ENCODE results near the gene SLC9A3. TPM values are rescaled to one million over a fixed set of nuclear protein-coding genes. Genes with fewer than 3 reads are reported as not detected.

SLC9A3 gene
- total RNA-seq, 1 donor from 2014 or later: 6.4 TPM

DNA sequence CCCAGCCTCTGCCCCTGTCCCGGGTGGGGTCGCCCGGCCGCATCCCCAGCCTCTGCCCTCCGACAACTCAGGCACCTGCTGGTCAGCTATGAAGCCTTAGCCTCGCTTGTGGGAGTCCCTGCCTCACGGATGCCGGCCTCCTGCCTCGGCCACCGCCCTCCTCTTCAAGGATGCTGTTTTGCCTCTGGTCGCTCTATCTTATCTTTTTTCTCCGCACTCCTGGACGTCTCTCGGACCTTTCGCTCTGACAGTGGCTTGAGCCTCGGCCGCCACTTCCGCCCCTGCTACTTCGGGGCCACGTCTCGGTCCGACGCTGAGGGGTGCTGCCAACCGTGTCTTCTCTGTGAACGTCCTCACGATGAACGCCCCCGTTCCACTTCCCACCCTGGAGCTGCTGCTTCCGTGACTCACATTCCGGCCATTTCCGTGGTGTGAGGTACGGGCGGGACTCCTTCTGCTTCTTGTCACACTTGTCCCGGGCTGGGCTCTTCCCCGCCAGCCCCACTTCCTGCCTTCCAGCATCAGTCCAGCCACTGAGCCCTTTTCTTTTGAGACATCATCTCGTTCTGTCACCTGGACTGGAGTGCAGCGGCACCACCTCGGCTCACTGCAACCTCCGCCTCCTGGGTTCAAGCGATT is 26.3 kb downstream of the SLC9A3 start:
- peaks cover 2% of the 10 kb centered on the region for H3K4me1 Mint-ChIP-seq (ENCODE audit: unreplicated experiment)
- TF ChIP-seq CTCF (conservative IDR thresholded peaks at IDR 0.05): no peak
- no peaks in the 10 kb centered on the region for H3K9me3 Mint-ChIP-seq
- H3K4me3 Mint-ChIP-seq: no peak overlapping the region
- DNase-seq (ENCODE audit: extremely low spot score, unreplicated experiment): no peak
- H3K36me3 Mint-ChIP-seq: no peaks in the 10 kb centered on the region
- H3K27ac Mint-ChIP-seq: no peak overlapping the region
- H3K27me3 Mint-ChIP-seq: peaks cover 52% of the 10 kb centered on the region

DNA sequence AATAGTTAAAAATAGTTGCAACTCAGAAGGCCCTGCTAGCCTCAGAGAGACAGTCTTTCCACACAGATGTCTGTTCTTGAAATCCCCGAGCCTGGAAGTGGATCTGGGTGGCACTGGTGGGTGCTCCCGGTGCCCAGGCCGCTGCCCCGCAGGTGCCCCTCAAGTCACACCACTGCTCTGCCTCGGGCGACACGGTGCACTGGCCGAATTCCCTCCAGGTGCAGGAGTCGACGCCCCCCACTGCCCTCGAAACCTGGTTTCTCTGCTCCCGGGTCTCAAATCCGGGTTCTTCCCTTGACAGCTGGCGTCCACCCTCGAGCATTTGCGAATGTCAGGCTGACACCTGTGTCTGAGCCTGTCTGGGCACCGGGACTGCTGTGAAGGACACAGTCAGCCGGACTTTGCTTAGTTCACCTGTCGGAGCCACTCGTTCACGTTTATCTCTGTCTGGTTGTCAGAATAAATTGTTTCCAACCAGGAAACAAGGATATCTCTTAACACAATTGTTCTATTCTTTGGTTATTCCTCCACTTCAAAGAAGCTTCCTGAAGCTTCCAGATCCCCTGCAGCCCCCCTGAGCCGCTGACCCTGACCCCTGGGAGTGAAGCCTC is 27.1 kb downstream of the SLC9A3 start:
- Mint-ChIP-seq H3K9me3 (no peaks in the 10 kb centered on the region), H3K4me1 (ENCODE audit: unreplicated experiment) (peaks cover 5% of the 10 kb centered on the region), H3K27ac (no peak overlapping the region), H3K36me3 (no peaks in the 10 kb centered on the region), H3K4me3 (no peak overlapping the region), H3K27me3 (peaks cover 52% of the 10 kb centered on the region)
- TF ChIP-seq CTCF (conservative IDR thresholded peaks at IDR 0.05): no peak
- no peak for DNase-seq (ENCODE audit: extremely low spot score, unreplicated experiment)

DNA sequence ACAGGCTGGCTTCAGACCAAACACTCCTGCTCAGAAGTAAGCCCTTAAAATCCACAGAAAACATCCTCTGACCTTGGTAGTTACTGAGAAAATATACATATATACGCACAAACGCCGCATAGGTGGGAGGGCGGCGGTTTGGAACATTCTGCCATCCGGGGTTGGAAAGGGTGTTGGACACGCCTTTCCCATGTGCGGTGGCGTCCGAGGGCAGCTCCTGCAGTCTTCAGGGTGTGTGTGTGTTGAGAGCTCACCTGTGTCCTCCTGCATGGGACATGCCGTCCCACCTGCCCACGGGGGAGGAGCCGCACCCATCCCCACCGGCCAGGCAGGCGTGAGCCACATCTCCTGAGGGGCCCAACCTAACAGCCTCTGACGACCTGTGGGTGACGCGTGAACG is 28.2 kb downstream of the SLC9A3 start:
- Mint-ChIP-seq H3K27ac (no peak overlapping the region), H3K9me3 (no peaks in the 10 kb centered on the region), H3K4me3 (no peak overlapping the region), H3K27me3 (peaks cover 55% of the 10 kb centered on the region), H3K36me3 (no peaks in the 10 kb centered on the region), H3K4me1 (ENCODE audit: unreplicated experiment) (peaks cover 5% of the 10 kb centered on the region)
- no peak for TF ChIP-seq CTCF (conservative IDR thresholded peaks at IDR 0.05)
- DNase-seq (ENCODE audit: extremely low spot score, unreplicated experiment): no peak

DNA sequence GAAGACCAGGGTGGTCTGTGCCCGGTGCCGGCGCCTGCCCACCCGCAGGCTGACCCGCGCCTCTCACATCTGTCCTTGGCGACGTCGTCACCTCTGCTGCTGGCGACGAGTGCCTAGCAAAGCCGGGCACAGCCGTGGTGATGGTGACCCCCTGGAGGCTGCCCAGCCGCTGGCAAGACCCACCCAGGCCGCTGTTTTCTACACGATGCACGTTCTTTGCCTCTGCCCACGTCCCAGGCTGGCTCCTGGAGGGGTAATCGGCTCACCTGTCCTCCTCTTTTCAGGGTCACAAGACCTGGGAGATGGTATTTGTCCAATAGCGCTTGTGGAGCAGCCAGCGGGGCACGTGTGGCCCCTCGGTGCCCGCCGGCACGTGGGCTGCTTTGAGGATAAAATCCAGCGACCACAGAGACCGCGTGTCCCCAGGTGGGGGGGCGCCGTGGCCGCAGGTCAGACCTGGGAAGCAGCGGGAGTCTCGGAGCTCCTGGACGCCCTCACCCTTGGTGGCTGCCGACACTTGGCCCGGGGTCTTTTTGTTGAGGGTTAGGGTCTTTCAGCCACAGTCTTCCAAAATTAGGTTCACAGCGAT is 29.5 kb downstream of the SLC9A3 start:
- Mint-ChIP-seq H3K27ac (no peak overlapping the region), H3K36me3 (no peaks in the 10 kb centered on the region), H3K27me3 (peaks cover 55% of the 10 kb centered on the region), H3K9me3 (no peaks in the 10 kb centered on the region), H3K4me1 (ENCODE audit: unreplicated experiment) (peaks cover 5% of the 10 kb centered on the region), H3K4me3 (no peak overlapping the region)
- no peak for DNase-seq (ENCODE audit: extremely low spot score, unreplicated experiment)
- no peak for TF ChIP-seq CTCF (conservative IDR thresholded peaks at IDR 0.05)

GRCh38 chr5:493758-494157 is 30.5 kb downstream of the SLC9A3 start:
- Mint-ChIP-seq H3K9me3 (no peaks in the 10 kb centered on the region), H3K36me3 (no peaks in the 10 kb centered on the region), H3K27me3 (peaks cover 48% of the 10 kb centered on the region), H3K4me1 (ENCODE audit: unreplicated experiment) (peaks cover 5% of the 10 kb centered on the region), H3K27ac (no peak overlapping the region), H3K4me3 (no peak overlapping the region)
- TF ChIP-seq CTCF (conservative IDR thresholded peaks at IDR 0.05): no peak
- DNase-seq (ENCODE audit: extremely low spot score, unreplicated experiment): no peak

Measured in type B pancreatic cell (in vitro differentiated cells).